CD4-positive, alpha-beta T cell (primary cell): ENCODE results near the gene ONECUT1. TPM values are rescaled to one million over a fixed set of nuclear protein-coding genes. Genes with fewer than 3 reads are reported as not detected.

Source experiments
- ATAC-seq: fragments of 200-7000 bp; cut with Tn5 transposase; one replicate; pipeline ENCODE4 v1.10.0; 2022; ENCODE audit warnings: mild to moderate bottlenecking; ENCODE audit not compliant: poor library complexity
- CTCF ChIA-PET: fragments of 350-600 bp; sonication (Branson Sonifier 250); formaldehyde crosslinking; loops from one replicate; lab custom pipeline; 2021; ENCODE audit warnings: antibody characterized with exemption, inconsistent platforms; lab: Charles Lee
- POLR2A ChIA-PET: fragments of 350-600 bp; sonication (Branson Sonifier 250); formaldehyde crosslinking; loops from one replicate; lab custom pipeline; 2021; ENCODE audit warnings: antibody characterized with exemption, inconsistent platforms; lab: Charles Lee
- DNase-seq, 14 experiments: peaks; one replicate each; pipeline ENCODE4 v3.0.0-alpha.2; 2013 to 2020; ENCODE audit warnings: mixed read lengths in 2 of 14
- H3K27ac ChIP-seq, 2 donors: one replicate each; pipeline versions ENCODE4 v1.5.1 to v1.7.0; 2013; ENCODE audit warnings: low read length in 2 of 2, low read depth in 1 of 2, mild to moderate bottlenecking in 1 of 2
- H3K27me3 ChIP-seq, 2 experiments: 1 replicate in 1 of 2; 2 replicates in 1 of 2; pipeline versions ENCODE4 v1.6.1 to v1.7.0; 2013; ENCODE audit warnings: low read length in 2 of 2, control low read depth in 1 of 2, mild to moderate bottlenecking in 1 of 2, moderate library complexity in 1 of 2; ENCODE audit not compliant: insufficient read depth in 2 of 2, control insufficient read depth in 1 of 2
- H3K36me3 ChIP-seq: one replicate; pipeline ENCODE4 v1.6.1; 2013; ENCODE audit warnings: low read length, control low read depth; ENCODE audit not compliant: insufficient read depth
- H3K4me1 ChIP-seq: one replicate; pipeline ENCODE4 v1.6.1; 2013; ENCODE audit warnings: low read length, control low read depth; ENCODE audit not compliant: insufficient read depth
- H3K4me3 ChIP-seq: one replicate; pipeline ENCODE4 v1.5.1; 2013; ENCODE audit warnings: mild to moderate bottlenecking, low read length, moderate library complexity
- H3K9me3 ChIP-seq, 2 experiments: 1 replicate in 1 of 2; 2 replicates in 1 of 2; pipeline versions ENCODE4 v1.6.1 to v1.7.0; 2013; ENCODE audit warnings: low read length in 2 of 2, mild to moderate bottlenecking in 2 of 2, control low read depth in 1 of 2, moderate library complexity in 1 of 2; ENCODE audit not compliant: control insufficient read depth in 1 of 2, insufficient read depth in 1 of 2
- H3K27ac Mint-ChIP-seq: one replicate; pipeline ENCODE4 v1.8.0; 2020; ENCODE audit warnings: mixed read lengths
- H3K27me3 Mint-ChIP-seq: one replicate; pipeline ENCODE4 v1.8.0; 2021; ENCODE audit warnings: mixed read lengths
- H3K36me3 Mint-ChIP-seq: one replicate; pipeline ENCODE4 v1.8.0; 2021; ENCODE audit warnings: low read depth, mixed read lengths
- H3K4me1 Mint-ChIP-seq: one replicate; pipeline ENCODE4 v1.8.0; 2021; ENCODE audit warnings: low read depth, mixed read lengths
- H3K4me3 Mint-ChIP-seq: one replicate; pipeline ENCODE4 v1.8.0; 2020; ENCODE audit warnings: mild to moderate bottlenecking, mixed read lengths
- H3K9me3 Mint-ChIP-seq: one replicate; pipeline ENCODE4 v1.8.0; 2020; ENCODE audit warnings: mixed read lengths
- CTCF ChIP-seq: fragments of 200-600 bp; IDR thresholded peaks from one replicate; pipeline ENCODE4 v1.8.0; 2022; ENCODE audit warnings: antibody characterized with exemption, mild to moderate bottlenecking
- intact Hi-C, 2 experiments: fragments of 100-400 bp; cut with DNase I in 1 of 2; cut with micrococcal nuclease in 1 of 2; formaldehyde crosslinking; loops; one replicate each; pipeline versions ENCODE4 v1.15.1 to v1.9.0; 2023 to 2025; cut with DNase I, micrococcal nuclease
- total RNA-seq, 174 experiments: library from RNA in 2 of 174; stranded (reverse) in 2 of 174; gene quantifications; one replicate each; pipeline ENCODE4 v1.2.3 and lab custom pipeline; 2021 to 2026

Gene ONECUT1
- total RNA-seq, 2 experiments from 2014 or later = not detected

- Histone ChIP-seq H3K27ac (no peak overlapping the region), H3K27me3 (no peaks in the 10 kb centered on the region), H3K4me3 (no peak overlapping the region), H3K9me3 (no peaks in the 10 kb centered on the region), H3K36me3 (no peaks in the 10 kb centered on the region), H3K4me1 (no peaks in the 10 kb centered on the region)
- Mint-ChIP-seq H3K36me3 (no peaks in the 10 kb centered on the region), H3K27me3 (no peaks in the 10 kb centered on the region), H3K4me3 (no peak overlapping the region), H3K27ac (no peak overlapping the region), H3K4me1 (no peaks in the 10 kb centered on the region), H3K9me3 (no peaks in the 10 kb centered on the region)
- intact Hi-C loops = no loop called here
- DNase-seq (no peak), ATAC-seq (no peak)
- TF ChIP-seq CTCF = no peak
- POLR2A ChIA-PET = no interaction called here
- CTCF ChIA-PET = interaction anchor here (1.5 kb wide), 1 partner anchor 18 kb away, joined by 3 read pairs; no protein-coding TSS in a partner anchor
Measured at GRCh38 chr15:52717924-52718323, 72.2 kb downstream of the ONECUT1 start.

DNA sequence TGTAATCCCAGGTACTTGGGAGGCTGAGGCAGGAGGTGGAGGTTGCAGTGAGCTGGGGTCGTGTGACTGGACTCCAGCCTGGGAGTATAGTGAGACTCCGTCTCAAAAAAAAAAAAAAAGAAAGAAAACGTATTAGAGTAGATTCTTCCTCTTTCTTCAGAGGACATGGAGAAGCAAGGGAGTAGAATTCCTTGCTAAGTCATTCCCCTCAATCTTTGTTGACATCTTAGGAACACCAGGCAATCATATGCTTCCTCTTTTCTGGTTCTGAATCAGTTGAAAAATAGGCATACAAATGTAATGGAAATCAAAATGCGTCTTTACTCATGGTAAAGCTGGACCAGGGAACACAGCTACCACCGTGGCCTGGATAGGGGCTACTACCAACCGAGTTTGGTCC lies 72.7 kb downstream of the ONECUT1 start:
- Histone ChIP-seq H3K4me1 (no peaks in the 10 kb centered on the region), H3K4me3 (no peak overlapping the region), H3K27ac (no peak overlapping the region), H3K27me3 (no peaks in the 10 kb centered on the region), H3K9me3 (no peaks in the 10 kb centered on the region), H3K36me3 (no peaks in the 10 kb centered on the region)
- no peaks in the 10 kb centered on the region for H3K36me3 Mint-ChIP-seq
- no peaks in the 10 kb centered on the region for H3K27me3 Mint-ChIP-seq
- H3K4me1 Mint-ChIP-seq = no peaks in the 10 kb centered on the region
- TF ChIP-seq CTCF = no peak
- ChIA-PET CTCF (interaction anchor here (1.5 kb wide), 1 partner anchor 18 kb away, joined by 3 read pairs; no protein-coding TSS in a partner anchor), POLR2A (no interaction called here)
- no peak for ATAC-seq
- intact Hi-C loops = no loop called here
- no peaks in the 10 kb centered on the region for H3K9me3 Mint-ChIP-seq
- H3K4me3 Mint-ChIP-seq = no peak overlapping the region
- DNase-seq = no peak
- no peak overlapping the region for H3K27ac Mint-ChIP-seq

DNA sequence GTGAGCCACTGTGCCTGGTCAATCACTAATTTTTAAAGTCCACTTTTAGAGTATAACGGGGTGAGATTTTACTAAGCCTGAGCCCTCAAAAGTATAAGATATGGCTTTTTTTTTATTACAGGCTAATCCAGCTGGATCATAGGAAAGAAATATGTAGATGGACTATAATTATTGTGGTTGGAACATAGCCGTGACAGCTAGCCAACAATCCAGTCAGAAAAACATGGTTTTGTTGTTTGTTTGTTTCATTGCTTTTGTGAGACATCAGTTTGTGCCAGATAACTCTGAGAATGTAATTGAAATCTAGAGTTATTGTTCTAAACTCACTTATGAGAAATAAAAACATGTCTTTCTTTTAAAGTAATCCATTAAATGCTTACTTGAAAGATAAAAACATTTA lies 73.6 kb downstream of the ONECUT1 start:
- Histone ChIP-seq H3K36me3 (no peaks in the 10 kb centered on the region), H3K4me3 (no peak overlapping the region), H3K27me3 (no peaks in the 10 kb centered on the region), H3K4me1 (no peaks in the 10 kb centered on the region), H3K27ac (no peak overlapping the region), H3K9me3 (no peaks in the 10 kb centered on the region)
- ATAC-seq (no peak), DNase-seq (no peak)
- Mint-ChIP-seq H3K9me3 (no peaks in the 10 kb centered on the region), H3K4me3 (no peak overlapping the region), H3K27me3 (no peaks in the 10 kb centered on the region), H3K4me1 (no peaks in the 10 kb centered on the region), H3K36me3 (no peaks in the 10 kb centered on the region), H3K27ac (no peak overlapping the region)
- TF ChIP-seq CTCF = no peak
- ChIA-PET POLR2A (no interaction called here), CTCF (no interaction called here)
- intact Hi-C loops = no loop called here
